ENCODE data around the gene ATOX1. TPM values are rescaled to one million over a fixed set of nuclear protein-coding genes. Genes with fewer than 3 reads are reported as not detected.
"Not testable (repeated sequence)": the region's sequence is repeated elsewhere in the genome, so short reads cannot be mapped to it uniquely, and the experiment has no call there.

ATOX1 gene
- polyA plus RNA-seq, 3 donors from 2014 or later = 112 to 145 (median 113) TPM

DNA sequence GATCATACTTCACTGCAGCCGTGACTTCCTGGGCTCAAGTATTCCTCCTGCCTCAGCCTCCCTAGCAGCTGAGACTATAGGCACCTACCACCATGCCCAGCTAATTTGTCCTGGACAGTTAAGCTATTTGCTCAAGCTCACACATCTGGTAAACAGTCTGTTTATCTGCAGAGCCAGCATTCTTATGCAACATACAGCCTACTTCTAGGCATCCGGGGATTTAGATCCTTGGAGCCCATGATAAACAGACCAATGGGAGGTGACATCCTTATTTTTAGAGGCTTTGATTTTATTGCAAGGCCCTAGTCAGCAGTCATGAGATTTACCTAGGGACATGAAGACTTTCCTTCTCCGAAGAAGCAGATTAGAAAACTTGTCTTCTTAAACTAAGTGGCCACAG, 21.0 kb downstream of the ATOX1 start:
- peaks cover 25 to 26% of the 10 kb centered on the region in 2 donors for H3K4me1 Mint-ChIP-seq
- no peak overlapping the region for H3K4me3 Mint-ChIP-seq
- DNase-seq = no peak
- peaks cover 0 to 3% (median 0%) of the 10 kb centered on the region in 3 donors for H3K27me3 Mint-ChIP-seq (ENCODE audit: low read depth in 3 of 3)
- H3K36me3 Mint-ChIP-seq = peaks cover 6 to 24% (median 9%) of the 10 kb centered on the region in 3 donors
- peak overlapping the region in 2 of 6 donors; percentile 17 to 24 for H3K27ac Mint-ChIP-seq
- no peaks in the 10 kb centered on the region for H3K9me3 Mint-ChIP-seq

GRCh38 chr5:151735646-151736045, 22.8 kb downstream of the ATOX1 start:
- H3K9me3 Mint-ChIP-seq = no peaks in the 10 kb centered on the region
- no peak for DNase-seq
- peaks cover 20 to 21% of the 10 kb centered on the region in 2 donors for H3K4me1 Mint-ChIP-seq
- H3K4me3 Mint-ChIP-seq = no peak overlapping the region
- H3K27ac Mint-ChIP-seq = no peak overlapping the region
- peaks cover 4 to 23% (median 7%) of the 10 kb centered on the region in 3 donors for H3K36me3 Mint-ChIP-seq
- peaks cover 0 to 3% (median 0%) of the 10 kb centered on the region in 3 donors for H3K27me3 Mint-ChIP-seq (ENCODE audit: low read depth in 3 of 3)

DNA sequence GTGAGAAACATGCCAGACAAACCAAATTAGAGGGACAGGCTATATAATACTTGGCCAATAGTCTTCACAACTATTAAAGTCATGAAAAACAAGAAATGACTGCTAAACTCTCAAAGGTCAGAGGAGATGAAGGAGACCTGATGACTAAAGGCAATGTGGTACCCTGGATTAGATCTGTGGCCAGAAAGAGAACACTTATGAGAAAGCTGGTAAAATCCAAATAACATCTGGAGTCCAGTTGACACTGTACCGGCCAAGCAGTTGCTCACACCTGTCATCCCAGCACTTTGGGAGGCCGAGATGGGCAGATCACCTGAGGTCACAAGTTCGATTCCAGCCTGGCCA, 24.4 kb downstream of the ATOX1 start:
- H3K4me1 Mint-ChIP-seq = peaks cover 11% of the 10 kb centered on the region in 2 donors
- DNase-seq = no peak
- H3K4me3 Mint-ChIP-seq = no peak overlapping the region
- peaks cover 0 to 10% (median 4%) of the 10 kb centered on the region in 6 donors for H3K9me3 Mint-ChIP-seq
- no peaks in the 10 kb centered on the region for H3K27me3 Mint-ChIP-seq (ENCODE audit: low read depth in 3 of 3)
- peak overlapping the region in 1 of 6 donors; percentile 47 for H3K27ac Mint-ChIP-seq
- peaks cover 16 to 36% (median 19%) of the 10 kb centered on the region in 3 donors for H3K36me3 Mint-ChIP-seq

DNA sequence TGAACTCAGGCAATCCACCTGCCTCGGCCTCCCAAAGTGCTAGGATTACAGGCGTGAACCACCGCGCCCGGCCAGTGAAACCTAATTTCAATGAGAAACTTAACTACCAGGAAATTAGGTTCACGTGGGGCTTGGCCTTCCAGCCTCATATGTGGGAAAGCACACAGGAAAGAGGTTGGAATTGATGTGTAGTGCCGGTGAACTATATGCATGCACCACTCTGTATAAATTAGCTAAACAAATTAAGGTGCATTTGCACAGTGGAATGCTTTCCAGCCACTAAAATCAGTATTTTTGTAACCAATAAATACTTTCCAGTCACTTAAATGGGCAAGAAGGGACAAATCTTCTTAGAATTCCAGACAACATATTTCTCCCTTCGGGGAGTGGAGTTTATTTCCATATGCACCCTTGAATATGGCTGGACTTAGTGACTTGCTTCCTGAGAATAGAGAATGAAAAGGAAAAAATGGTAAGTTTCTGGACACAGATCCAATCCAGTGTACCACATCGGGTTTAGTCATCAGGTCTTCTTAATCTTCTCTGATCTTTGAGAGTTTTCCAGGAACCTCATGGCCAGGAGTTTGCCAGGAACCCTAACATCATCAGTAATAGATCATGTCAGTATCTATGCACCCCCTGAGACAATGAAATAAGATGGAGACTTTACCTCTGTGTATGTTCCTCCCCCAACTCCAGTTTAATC, 24.9 kb downstream of the ATOX1 start:
- DNase-seq = no peak
- Mint-ChIP-seq H3K27ac (peak overlapping the region in 2 of 6 donors; percentile 5 to 47), H3K27me3 (ENCODE audit: low read depth in 3 of 3) (no peaks in the 10 kb centered on the region), H3K36me3 (peaks cover 16 to 35% (median 19%) of the 10 kb centered on the region in 3 donors), H3K9me3 (peaks cover 0 to 10% (median 4%) of the 10 kb centered on the region in 6 donors), H3K4me1 (peaks cover 11% of the 10 kb centered on the region in 2 donors), H3K4me3 (no peak overlapping the region)

DNA sequence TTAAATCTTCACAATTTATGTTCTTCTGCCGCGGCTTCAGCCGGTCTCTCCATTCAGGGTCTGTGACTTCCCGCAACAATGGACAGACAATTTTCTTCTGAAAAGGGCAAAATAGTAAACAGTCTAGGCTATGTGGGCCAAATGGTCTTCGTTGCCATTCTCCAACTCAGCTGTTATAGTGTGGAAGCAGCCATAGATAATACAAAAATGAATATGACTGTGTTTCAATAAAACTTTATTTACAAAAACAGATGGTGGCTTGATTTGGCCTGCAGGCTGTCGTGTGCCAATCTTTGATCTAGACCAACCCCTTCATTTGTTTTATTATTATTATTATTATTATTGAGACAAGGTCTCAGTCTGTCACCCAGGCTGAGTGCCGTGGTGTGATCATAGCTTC, 28.1 kb downstream of the ATOX1 start:
- Mint-ChIP-seq H3K27ac (no peak overlapping the region), H3K27me3 (ENCODE audit: low read depth in 3 of 3) (no peaks in the 10 kb centered on the region), H3K36me3 (peaks cover 21 to 33% (median 26%) of the 10 kb centered on the region in 3 donors), H3K9me3 (peaks cover 0 to 10% (median 4%) of the 10 kb centered on the region in 6 donors), H3K4me1 (no peaks in the 10 kb centered on the region), H3K4me3 (no peak overlapping the region)
- DNase-seq = no peak

DNA sequence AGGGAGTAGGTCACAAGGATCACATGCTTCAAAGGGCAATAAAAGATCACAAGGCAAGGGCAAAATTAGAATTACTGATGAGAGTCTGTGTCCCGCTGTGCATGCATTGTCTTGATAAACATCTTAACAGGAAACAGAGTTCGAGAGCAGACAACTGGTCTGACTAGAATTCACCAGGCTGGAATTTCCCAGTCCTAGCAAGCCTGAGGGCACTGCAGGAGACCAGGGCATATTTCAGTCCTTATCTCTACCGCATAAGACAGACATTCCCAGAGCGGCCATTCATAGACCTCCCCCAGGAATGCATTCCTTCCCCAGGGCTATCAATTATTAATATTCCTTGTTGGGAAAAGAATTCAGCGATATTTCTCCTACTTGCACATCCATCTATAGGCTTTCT, 28.8 kb downstream of the ATOX1 start:
- not testable (repeated sequence) for H3K27ac Mint-ChIP-seq, H3K4me3 Mint-ChIP-seq

DNA sequence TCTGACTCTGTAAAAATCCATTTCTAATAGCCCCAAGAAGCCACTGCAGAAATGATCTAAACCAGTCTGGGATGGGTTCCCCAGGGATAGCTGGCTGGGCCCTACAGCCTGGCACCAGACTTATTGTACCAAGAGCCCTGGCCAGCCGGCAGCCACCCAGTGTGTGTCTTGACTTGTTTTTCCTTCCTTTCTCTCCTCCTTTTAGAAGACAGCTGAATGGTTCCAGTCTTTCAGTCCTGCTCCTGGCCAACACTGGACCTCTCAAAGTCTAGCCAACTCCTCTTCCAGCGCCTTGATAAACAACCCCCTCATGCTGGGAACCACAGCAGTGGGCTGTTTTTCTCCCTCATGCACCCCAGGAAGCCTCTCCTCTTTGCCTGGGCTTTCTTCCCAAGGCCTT, 34.1 kb downstream of the ATOX1 start:
- H3K4me3 Mint-ChIP-seq = no peak overlapping the region
- H3K27me3 Mint-ChIP-seq (ENCODE audit: low read depth in 3 of 3) = peaks cover 0 to 2% (median 0%) of the 10 kb centered on the region in 3 donors
- peaks cover 2 to 6% of the 10 kb centered on the region in 2 donors for H3K4me1 Mint-ChIP-seq
- peaks cover 0 to 3% (median 2%) of the 10 kb centered on the region in 6 donors for H3K9me3 Mint-ChIP-seq
- no peak overlapping the region for H3K27ac Mint-ChIP-seq
- H3K36me3 Mint-ChIP-seq = peaks cover 7 to 10% (median 9%) of the 10 kb centered on the region in 3 donors
- DNase-seq = no peak

More for the DNA sequence above, 28.8 kb downstream of the ATOX1 start:
- H3K4me1 Mint-ChIP-seq; H3K27me3 Mint-ChIP-seq (ENCODE audit: low read depth in 3 of 3); H3K9me3 Mint-ChIP-seq; DNase-seq: not testable (repeated sequence)
- peaks cover 21 to 33% (median 26%) of the 10 kb centered on the region in 3 donors for H3K36me3 Mint-ChIP-seq

GRCh38 chr5:151722546-151722945, 35.9 kb downstream of the ATOX1 start:
- H3K27me3 Mint-ChIP-seq (ENCODE audit: low read depth in 3 of 3) = peaks cover 0 to 4% (median 0%) of the 10 kb centered on the region in 3 donors
- H3K4me3 Mint-ChIP-seq = no peak overlapping the region
- no peak for DNase-seq
- H3K4me1 Mint-ChIP-seq = peaks cover 2 to 6% of the 10 kb centered on the region in 2 donors
- peak overlapping the region in 1 of 6 donors; percentile 14 for H3K27ac Mint-ChIP-seq
- no peaks in the 10 kb centered on the region for H3K9me3 Mint-ChIP-seq
- H3K36me3 Mint-ChIP-seq = peaks cover 0 to 6% (median under 1%) of the 10 kb centered on the region in 3 donors

GRCh38 chr5:151721812-151722391, 36.5 kb downstream of the ATOX1 start:
- Mint-ChIP-seq H3K27ac (no peak overlapping the region), H3K9me3 (no peaks in the 10 kb centered on the region), H3K4me1 (peaks cover 2 to 6% of the 10 kb centered on the region in 2 donors), H3K4me3 (no peak overlapping the region), H3K27me3 (ENCODE audit: low read depth in 3 of 3) (peaks cover 0 to 4% (median 0%) of the 10 kb centered on the region in 3 donors), H3K36me3 (peaks cover 0 to 9% (median 0%) of the 10 kb centered on the region in 3 donors)
- no peak for DNase-seq

GRCh38 chr5:151721087-151721646, 37.3 kb downstream of the ATOX1 start:
- peaks cover 0 to 9% (median 0%) of the 10 kb centered on the region in 3 donors for H3K36me3 Mint-ChIP-seq
- DNase-seq = no peak
- H3K27ac Mint-ChIP-seq = no peak overlapping the region
- H3K9me3 Mint-ChIP-seq = no peaks in the 10 kb centered on the region
- peaks cover 2 to 6% of the 10 kb centered on the region in 2 donors for H3K4me1 Mint-ChIP-seq
- peaks cover 0 to 4% (median 0%) of the 10 kb centered on the region in 3 donors for H3K27me3 Mint-ChIP-seq (ENCODE audit: low read depth in 3 of 3)
- no peak overlapping the region for H3K4me3 Mint-ChIP-seq

- H3K27ac Mint-ChIP-seq = no peak overlapping the region
- H3K9me3 Mint-ChIP-seq = no peaks in the 10 kb centered on the region
- DNase-seq = no peak
- H3K36me3 Mint-ChIP-seq = peaks cover 0 to 9% (median 5%) of the 10 kb centered on the region in 3 donors
- peaks cover 2 to 6% of the 10 kb centered on the region in 2 donors for H3K4me1 Mint-ChIP-seq
- no peak overlapping the region for H3K4me3 Mint-ChIP-seq
- peaks cover 0 to 4% (median 0%) of the 10 kb centered on the region in 3 donors for H3K27me3 Mint-ChIP-seq (ENCODE audit: low read depth in 3 of 3)
These were observed 38.2 kb downstream of the ATOX1 start for GRCh38 chr5:151720215-151720614.

- H3K9me3 Mint-ChIP-seq = no peaks in the 10 kb centered on the region
- no peak overlapping the region for H3K4me3 Mint-ChIP-seq
- H3K36me3 Mint-ChIP-seq = peaks cover 5 to 10% (median 9%) of the 10 kb centered on the region in 3 donors
- no peak for DNase-seq
- peaks cover 0 to 6% (median 0%) of the 10 kb centered on the region in 3 donors for H3K27me3 Mint-ChIP-seq (ENCODE audit: low read depth in 3 of 3)
- peaks cover 2 to 6% of the 10 kb centered on the region in 2 donors for H3K4me1 Mint-ChIP-seq
- no peak overlapping the region for H3K27ac Mint-ChIP-seq
These were observed 39.0 kb downstream of the ATOX1 start for GRCh38 chr5:151719228-151720000.

- DNase-seq = no peak
- Mint-ChIP-seq H3K27ac (no peak overlapping the region), H3K4me3 (no peak overlapping the region), H3K4me1 (peaks cover 2 to 6% of the 10 kb centered on the region in 2 donors), H3K36me3 (peaks cover 5 to 10% (median 9%) of the 10 kb centered on the region in 3 donors), H3K27me3 (ENCODE audit: low read depth in 3 of 3) (peaks cover 0 to 6% (median 0%) of the 10 kb centered on the region in 3 donors), H3K9me3 (no peaks in the 10 kb centered on the region)
These were observed 39.8 kb downstream of the ATOX1 start for GRCh38 chr5:151718646-151719045.

Measured in immature natural killer cell (primary cell).